Stimulated activated naive B cell treated with anti-CD40 and anti-IgM and Interleukin-4, amounts not matched to agents 10 μg/mL and 1 μg/mL and 100 μg/mL, for 72 hours (primary cell): Measurements from ENCODE around the gene MAZ.

Experiments
- ATAC-seq, 2 donors: fragments of 150-1000 bp; cut with Tn5 transposase; replicated peaks; 2 replicates each; pipeline ENCODE4 v1.10.0; 2021; ENCODE audit warnings: moderate library complexity in 1 of 2
- DNase-seq: peaks from one replicate; pipeline ENCODE4 v3.0.0; 2021
- H3K27ac Mint-ChIP-seq: one replicate; pipeline ENCODE4 v1.8.0; 2022; ENCODE audit warnings: mild to moderate bottlenecking, mixed read lengths
- H3K27me3 Mint-ChIP-seq, 2 donors: one replicate each; pipeline ENCODE4 v1.8.0; 2022; ENCODE audit warnings: mixed read lengths in 2 of 2
- H3K36me3 Mint-ChIP-seq, 2 donors: one replicate each; pipeline ENCODE4 v1.8.0; 2022; ENCODE audit warnings: mixed read lengths in 2 of 2, mild to moderate bottlenecking in 1 of 2
- H3K4me1 Mint-ChIP-seq, 2 donors: one replicate each; pipeline ENCODE4 v1.8.0; 2022; ENCODE audit warnings: mixed read lengths in 2 of 2, mild to moderate bottlenecking in 1 of 2
- H3K4me3 Mint-ChIP-seq, 2 donors: one replicate each; pipeline ENCODE4 v1.8.0; 2022; ENCODE audit warnings: mild to moderate bottlenecking in 2 of 2, mixed read lengths in 2 of 2, moderate library complexity in 1 of 2
- H3K9me3 Mint-ChIP-seq, 2 donors: one replicate each; pipeline ENCODE4 v1.8.0; 2022; ENCODE audit warnings: mixed read lengths in 2 of 2, mild to moderate bottlenecking in 1 of 2

The MAZ gene

GRCh38 chr16:29809850-29810698, 3.7 kb downstream of the MAZ start:
- Mint-ChIP-seq H3K27me3 (peaks cover 0 to 15% of the 10 kb centered on the region in 2 donors), H3K36me3 (peaks cover 33 to 38% of the 10 kb centered on the region in 2 donors), H3K4me1 (peaks cover 46 to 75% of the 10 kb centered on the region in 2 donors), H3K27ac (peak overlapping the region; percentile 68), H3K9me3 (no peaks in the 10 kb centered on the region), H3K4me3 (peak overlapping the region; percentile 81 to 84)
- no peak for DNase-seq
- no peak for ATAC-seq

GRCh38 chr16:29810699-29811169, 4.4 kb downstream of the MAZ start:
- Mint-ChIP-seq H3K9me3 (no peaks in the 10 kb centered on the region), H3K4me3 (peak overlapping the region; percentile 81 to 84), H3K27ac (peak overlapping the region; percentile 72), H3K36me3 (peaks cover 30 to 34% of the 10 kb centered on the region in 2 donors), H3K4me1 (peaks cover 47 to 76% of the 10 kb centered on the region in 2 donors), H3K27me3 (peaks cover 0 to 15% of the 10 kb centered on the region in 2 donors)
- ATAC-seq (no peak), DNase-seq (no peak)

GRCh38 chr16:29811170-29811895, 5.0 kb downstream of the MAZ start:
- peaks cover 31 to 35% of the 10 kb centered on the region in 2 donors for H3K36me3 Mint-ChIP-seq
- H3K4me1 Mint-ChIP-seq: peaks cover 48 to 77% of the 10 kb centered on the region in 2 donors
- H3K4me3 Mint-ChIP-seq: peak overlapping the region; percentile 81 to 84
- peaks cover 0 to 15% of the 10 kb centered on the region in 2 donors for H3K27me3 Mint-ChIP-seq
- H3K27ac Mint-ChIP-seq: peak overlapping the region; percentile 72
- no peaks in the 10 kb centered on the region for H3K9me3 Mint-ChIP-seq
- peak; percentile 49 to 53 for ATAC-seq
- peak; percentile 77 for DNase-seq

GRCh38 chr16:29811896-29812665, 5.8 kb downstream of the MAZ start, which contains the start of gene PRRT2:
PRRT2 (plus strand) TSS chr16:29812193; CDS start chr16:29813055, 862 bp downstream.
- Mint-ChIP-seq H3K36me3 (peaks cover 36 to 42% of the 10 kb centered on the region in 2 donors), H3K9me3 (no peaks in the 10 kb centered on the region), H3K4me1 (peaks cover 52 to 84% of the 10 kb centered on the region in 2 donors), H3K4me3 (peak within 1 kb of the TSS; percentile 81 to 84), H3K27ac (peak within 1 kb of the TSS; percentile 72), H3K27me3 (peaks cover 0 to 15% of the 10 kb centered on the region in 2 donors)
- DNase-seq (no peak), ATAC-seq (no peak)

GRCh38 chr16:29812754-29813643, 6.7 kb downstream of the MAZ start:
- H3K27ac Mint-ChIP-seq: peak overlapping the region; percentile 37
- DNase-seq (no peak), ATAC-seq (no peak)
- H3K27me3 Mint-ChIP-seq: peaks cover 0 to 15% of the 10 kb centered on the region in 2 donors
- H3K4me3 Mint-ChIP-seq: peak overlapping the region; percentile 25 to 84
- peaks cover 33 to 39% of the 10 kb centered on the region in 2 donors for H3K36me3 Mint-ChIP-seq
- no peaks in the 10 kb centered on the region for H3K9me3 Mint-ChIP-seq
- peaks cover 51 to 88% of the 10 kb centered on the region in 2 donors for H3K4me1 Mint-ChIP-seq

- Mint-ChIP-seq H3K27ac (peak overlapping the region; percentile 73), H3K4me3 (peak overlapping the region in 1 of 2 donors; percentile 14), H3K36me3 (peaks cover 33 to 39% of the 10 kb centered on the region in 2 donors), H3K4me1 (peaks cover 52 to 88% of the 10 kb centered on the region in 2 donors), H3K9me3 (no peaks in the 10 kb centered on the region), H3K27me3 (peaks cover 0 to 15% of the 10 kb centered on the region in 2 donors)
- ATAC-seq (no peak), DNase-seq (no peak)
Measured at GRCh38 chr16:29813644-29814562, 7.6 kb downstream of the MAZ start.

- H3K36me3 Mint-ChIP-seq: peaks cover 35 to 43% of the 10 kb centered on the region in 2 donors
- H3K27me3 Mint-ChIP-seq: peaks cover 0 to 15% of the 10 kb centered on the region in 2 donors
- H3K27ac Mint-ChIP-seq: no peak overlapping the region
- DNase-seq: no peak
- ATAC-seq: no peak
- H3K9me3 Mint-ChIP-seq: no peaks in the 10 kb centered on the region
- peak overlapping the region; percentile 89 to 97 for H3K4me3 Mint-ChIP-seq
- H3K4me1 Mint-ChIP-seq: peaks cover 54 to 88% of the 10 kb centered on the region in 2 donors
Measured at GRCh38 chr16:29814592-29814991, 8.3 kb downstream of the MAZ start.

- H3K9me3 Mint-ChIP-seq: no peaks in the 10 kb centered on the region
- H3K4me1 Mint-ChIP-seq: peaks cover 53 to 88% of the 10 kb centered on the region in 2 donors
- ATAC-seq: no peak
- peak overlapping the region; percentile 89 to 97 for H3K4me3 Mint-ChIP-seq
- peak overlapping the region; percentile 65 for H3K27ac Mint-ChIP-seq
- peaks cover 32 to 41% of the 10 kb centered on the region in 2 donors for H3K36me3 Mint-ChIP-seq
- no peak for DNase-seq
- peaks cover 0 to 15% of the 10 kb centered on the region in 2 donors for H3K27me3 Mint-ChIP-seq
Measured at GRCh38 chr16:29815032-29815721, 8.8 kb downstream of the MAZ start.

- H3K27ac Mint-ChIP-seq: peak within 1 kb of the TSS; percentile 99
- ATAC-seq (peak; percentile 71 to 78), DNase-seq (peak; percentile 99)
- peaks cover 0 to 15% of the 10 kb centered on the region in 2 donors for H3K27me3 Mint-ChIP-seq
- peak within 1 kb of the TSS; percentile 89 to 97 for H3K4me3 Mint-ChIP-seq
- peaks cover 30 to 41% of the 10 kb centered on the region in 2 donors for H3K36me3 Mint-ChIP-seq
- H3K9me3 Mint-ChIP-seq: no peaks in the 10 kb centered on the region
- peaks cover 45 to 85% of the 10 kb centered on the region in 2 donors for H3K4me1 Mint-ChIP-seq
Measured at GRCh38 chr16:29815793-29816693, 9.7 kb downstream of the MAZ start, which contains the start of gene PAGR1. PAGR1 (plus strand) TSS chr16:29816152; CDS start chr16:29816526, 374 bp downstream.

GRCh38 chr16:29816694-29817441, 10.5 kb downstream of the MAZ start:
- peak overlapping the region; percentile 89 to 97 for H3K4me3 Mint-ChIP-seq
- DNase-seq: peak; percentile 55
- peak overlapping the region; percentile 99 for H3K27ac Mint-ChIP-seq
- no peaks in the 10 kb centered on the region for H3K9me3 Mint-ChIP-seq
- H3K27me3 Mint-ChIP-seq: peaks cover 0 to 10% of the 10 kb centered on the region in 2 donors
- H3K4me1 Mint-ChIP-seq: peaks cover 40 to 82% of the 10 kb centered on the region in 2 donors
- peaks cover 29 to 39% of the 10 kb centered on the region in 2 donors for H3K36me3 Mint-ChIP-seq
- peak; percentile 27 to 29 for ATAC-seq
